OCI-M2 (cell line): ENCODE data around the gene MESP2.

Source experiments
- DNase-seq: peaks from one replicate; lab custom pipeline; 2025; ENCODE audit not compliant: unreplicated experiment; lab: John Stamatoyannopoulos, UW

MESP2 gene, protein sequence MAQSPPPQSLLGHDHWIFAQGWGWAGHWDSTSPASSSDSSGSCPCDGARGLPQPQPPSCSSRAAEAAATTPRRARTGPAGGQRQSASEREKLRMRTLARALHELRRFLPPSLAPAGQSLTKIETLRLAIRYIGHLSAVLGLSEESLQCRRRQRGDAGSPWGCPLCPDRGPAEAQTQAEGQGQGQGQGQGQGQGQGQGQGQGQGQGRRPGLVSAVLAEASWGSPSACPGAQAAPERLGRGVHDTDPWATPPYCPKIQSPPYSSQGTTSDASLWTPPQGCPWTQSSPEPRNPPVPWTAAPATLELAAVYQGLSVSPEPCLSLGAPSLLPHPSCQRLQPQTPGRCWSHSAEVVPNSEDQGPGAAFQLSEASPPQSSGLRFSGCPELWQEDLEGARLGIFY

DNA sequence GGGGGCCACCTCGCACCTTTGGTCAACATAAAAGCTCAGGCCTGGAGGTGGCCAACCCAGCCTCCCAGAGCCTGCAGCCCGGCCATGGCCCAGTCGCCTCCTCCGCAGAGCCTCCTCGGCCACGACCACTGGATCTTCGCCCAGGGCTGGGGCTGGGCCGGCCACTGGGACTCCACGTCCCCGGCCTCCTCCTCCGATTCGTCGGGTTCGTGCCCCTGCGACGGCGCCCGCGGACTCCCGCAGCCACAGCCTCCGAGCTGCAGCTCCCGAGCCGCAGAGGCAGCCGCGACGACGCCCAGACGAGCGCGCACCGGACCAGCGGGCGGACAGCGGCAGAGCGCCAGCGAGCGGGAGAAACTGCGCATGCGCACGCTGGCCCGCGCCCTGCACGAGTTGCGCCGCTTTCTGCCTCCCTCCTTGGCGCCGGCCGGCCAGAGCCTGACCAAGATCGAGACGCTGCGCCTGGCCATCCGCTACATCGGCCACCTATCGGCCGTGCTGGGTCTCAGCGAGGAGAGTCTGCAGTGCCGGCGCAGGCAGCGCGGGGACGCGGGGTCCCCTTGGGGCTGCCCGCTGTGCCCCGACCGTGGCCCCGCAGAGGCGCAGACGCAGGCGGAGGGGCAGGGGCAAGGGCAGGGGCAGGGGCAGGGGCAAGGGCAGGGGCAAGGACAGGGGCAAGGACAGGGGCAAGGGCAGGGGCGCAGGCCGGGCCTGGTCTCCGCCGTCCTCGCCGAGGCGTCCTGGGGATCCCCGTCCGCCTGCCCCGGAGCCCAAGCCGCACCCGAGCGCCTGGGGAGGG, at the start of gene MESP2:
Gene MESP2, plus strand, starts transcription at position 59 of the 799 bp plus-strand sequence. Its CDS starts 26 bp downstream, at position 85.
- no peak for DNase-seq

DNA sequence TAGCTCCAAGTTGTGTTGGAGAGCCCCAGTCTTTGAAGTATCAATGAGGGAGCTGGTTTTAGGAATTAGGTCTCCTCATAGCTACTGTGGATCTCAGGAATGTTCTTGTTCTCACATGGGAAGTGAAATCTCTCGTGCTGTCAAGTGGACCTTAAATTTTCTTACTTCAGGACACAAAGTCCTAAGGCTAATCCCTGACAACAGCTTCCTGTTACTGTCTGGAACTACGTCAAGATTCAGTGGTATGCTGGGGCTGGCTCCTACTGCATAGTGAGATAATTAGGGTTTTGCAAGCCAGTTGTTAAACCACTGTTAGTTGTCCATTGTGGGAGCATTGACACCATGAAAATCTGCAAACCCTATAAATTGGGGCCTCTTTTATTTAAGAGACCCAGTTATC, 47.9 kb upstream of the MESP2 start:
- DNase-seq = no peak

DNA sequence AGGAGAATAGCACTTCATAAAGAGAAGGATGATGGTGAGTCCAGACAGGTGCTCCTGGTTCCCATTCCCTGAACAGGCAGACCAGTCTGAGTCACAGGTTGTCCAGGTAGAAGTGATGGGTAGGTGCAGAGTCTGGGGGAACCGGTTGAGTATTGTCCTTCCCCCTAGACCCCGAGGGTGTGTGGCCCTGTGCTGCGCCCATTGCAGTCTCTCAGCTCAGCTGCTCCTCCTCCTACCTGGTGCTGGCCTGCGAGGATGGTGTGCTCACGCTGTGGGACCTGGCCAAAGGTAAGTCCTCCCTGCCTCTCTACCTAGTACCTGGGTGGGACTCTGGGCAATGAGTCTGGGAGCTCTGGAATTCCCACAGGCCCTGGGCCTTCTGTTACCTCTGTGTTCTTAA, 44.9 kb upstream of the MESP2 start:
- no peak for DNase-seq

DNA sequence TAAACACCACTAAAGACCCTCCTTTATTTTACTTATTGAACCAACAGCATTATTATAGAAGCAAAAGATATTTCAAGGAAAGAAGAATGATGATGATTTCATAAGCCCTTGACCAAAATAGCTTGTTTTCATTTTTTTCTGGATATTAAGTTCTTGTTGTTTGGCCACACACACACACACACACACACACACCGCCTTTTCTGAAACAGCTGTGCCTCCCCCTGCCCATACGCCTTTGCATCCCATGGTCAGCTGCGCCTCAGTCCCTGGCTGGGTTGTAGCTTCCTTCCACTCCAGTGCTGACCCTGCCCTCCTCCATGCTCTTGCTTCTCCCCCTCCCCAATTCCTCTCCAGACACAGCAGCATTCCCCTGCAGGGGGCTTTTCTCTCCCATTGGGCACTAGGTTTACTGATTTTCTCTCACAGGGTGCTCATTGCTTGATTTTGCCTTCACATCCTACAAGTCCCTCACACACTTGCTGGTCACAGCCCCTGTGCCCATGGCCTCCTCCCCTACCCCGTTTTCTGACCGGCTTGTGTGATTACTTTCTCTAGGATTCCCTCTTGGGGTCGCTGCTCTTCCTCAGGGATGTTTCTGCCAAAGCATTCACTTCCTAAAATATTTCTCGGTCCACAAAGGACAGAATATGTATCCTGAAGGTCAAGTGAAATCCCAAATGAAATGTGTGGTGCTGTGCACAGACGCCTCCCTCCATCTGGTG, 43.5 kb upstream of the MESP2 start:
- no peak for DNase-seq

DNA sequence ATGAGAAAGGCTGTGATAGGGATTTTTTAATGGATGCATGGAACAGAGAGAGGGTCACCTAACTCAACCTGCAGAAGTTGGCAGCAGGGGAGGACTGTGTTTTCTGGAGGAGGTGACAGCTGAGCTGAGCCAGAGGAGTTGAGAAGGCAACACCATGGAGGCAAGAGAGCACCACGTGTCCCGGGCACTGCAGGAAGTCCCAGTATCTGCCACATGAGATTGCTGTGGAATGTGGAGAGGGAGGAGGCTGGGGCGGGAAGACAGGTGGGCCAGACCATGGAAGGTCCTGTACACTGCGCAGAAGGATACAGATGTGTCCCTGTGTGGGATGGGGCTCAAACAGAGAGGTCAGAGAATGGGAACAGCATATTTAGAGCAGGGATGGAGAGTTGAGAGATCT, 40.4 kb upstream of the MESP2 start:
- DNase-seq = no peak

DNA sequence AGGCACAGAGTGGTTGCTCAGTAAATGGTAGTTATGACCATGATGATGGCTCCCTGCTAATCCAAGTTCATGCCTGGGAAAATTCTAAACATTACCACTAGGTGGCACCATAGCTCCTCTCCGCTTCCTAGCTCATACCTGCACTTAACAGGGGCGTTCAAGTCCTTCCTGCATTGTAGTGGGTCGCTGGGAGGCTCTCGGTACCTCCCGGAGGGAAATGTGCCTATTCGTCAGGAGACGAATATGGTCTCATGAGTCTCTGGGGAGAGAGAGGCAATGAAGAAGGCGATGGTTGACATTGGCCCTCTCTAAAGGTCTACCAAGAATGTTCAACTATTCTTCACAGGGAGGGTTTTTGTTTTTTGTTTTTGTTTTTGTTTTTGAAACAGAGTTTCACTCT, 36.0 kb upstream of the MESP2 start:
- DNase-seq = peak; percentile 10

DNA sequence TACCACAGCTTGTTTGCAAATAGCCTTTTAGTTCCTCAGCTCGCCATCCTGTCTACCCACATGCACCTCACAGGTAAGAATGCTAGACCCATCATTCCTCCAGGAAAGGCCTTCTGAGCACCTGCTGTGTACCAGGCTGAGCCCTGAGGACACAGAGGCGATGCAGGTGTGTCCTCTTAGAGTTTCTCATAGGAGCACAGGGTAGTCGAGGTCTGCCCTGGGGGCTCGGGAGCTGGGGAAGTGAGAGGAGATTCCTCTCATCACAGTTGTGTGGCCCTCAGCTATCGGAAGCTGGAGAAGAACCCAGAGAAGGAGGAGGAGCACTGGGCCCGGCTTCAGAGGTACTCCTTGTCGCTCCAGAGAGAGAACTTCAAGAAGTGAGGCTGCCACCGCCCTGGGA, 33.1 kb upstream of the MESP2 start:
- DNase-seq = no peak

DNA sequence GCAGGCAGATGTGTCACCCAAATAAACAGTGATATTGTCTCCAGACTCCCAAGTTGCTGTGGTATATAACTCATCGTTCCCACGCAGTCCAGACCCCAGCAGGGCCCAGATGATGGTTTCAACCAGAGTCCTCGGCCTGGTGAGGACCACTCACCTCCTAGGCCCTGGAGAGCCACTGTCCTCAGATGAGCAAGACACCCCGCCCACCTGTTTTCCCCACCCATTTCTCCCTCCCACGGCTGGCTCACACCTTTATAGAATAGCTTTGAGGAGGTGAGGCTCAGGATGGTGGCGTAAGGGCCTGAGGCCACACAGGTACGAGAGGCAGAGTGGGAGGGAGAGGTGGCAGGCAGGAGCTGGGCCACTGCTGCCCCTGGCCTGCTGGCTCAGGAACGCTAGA, 32.5 kb upstream of the MESP2 start:
- no peak for DNase-seq

DNA sequence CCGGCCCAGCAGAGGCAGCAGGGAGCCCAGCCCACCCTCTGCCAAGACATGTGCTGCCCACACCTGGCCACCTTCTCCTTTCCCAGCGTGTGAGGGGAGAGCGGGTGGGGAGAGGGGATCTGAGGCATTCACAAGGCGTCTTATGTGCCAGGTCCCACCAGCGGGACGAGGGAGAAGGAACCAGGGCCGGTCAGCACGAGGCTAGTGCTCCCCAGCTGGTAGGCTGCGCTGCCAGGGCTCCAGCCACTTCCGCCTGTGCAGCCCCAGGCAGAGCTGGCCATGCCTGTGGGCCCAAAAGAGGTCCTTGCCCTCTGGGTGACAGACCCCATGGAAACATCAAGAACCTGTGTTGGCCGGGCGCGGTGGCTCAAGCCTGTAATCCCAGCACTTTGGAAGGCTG, 31.0 kb upstream of the MESP2 start:
- no peak for DNase-seq

DNA sequence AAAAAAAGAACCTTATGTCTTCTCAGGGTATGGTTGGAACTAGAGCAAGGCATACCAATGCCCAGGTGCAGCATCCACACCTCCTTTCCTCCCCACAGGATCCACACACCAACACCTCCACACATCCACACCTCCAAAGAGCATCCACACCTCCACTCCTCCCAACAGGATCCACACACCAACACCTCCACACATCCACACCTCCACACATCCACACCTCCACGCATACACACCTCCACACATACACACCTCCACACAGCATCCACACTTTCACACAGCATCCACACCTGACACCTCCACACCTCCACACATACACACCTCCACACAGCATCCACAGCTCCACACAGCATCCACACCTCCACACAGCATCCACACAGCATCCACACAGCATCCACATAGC, 30.4 kb upstream of the MESP2 start:
- no peak for DNase-seq

DNA sequence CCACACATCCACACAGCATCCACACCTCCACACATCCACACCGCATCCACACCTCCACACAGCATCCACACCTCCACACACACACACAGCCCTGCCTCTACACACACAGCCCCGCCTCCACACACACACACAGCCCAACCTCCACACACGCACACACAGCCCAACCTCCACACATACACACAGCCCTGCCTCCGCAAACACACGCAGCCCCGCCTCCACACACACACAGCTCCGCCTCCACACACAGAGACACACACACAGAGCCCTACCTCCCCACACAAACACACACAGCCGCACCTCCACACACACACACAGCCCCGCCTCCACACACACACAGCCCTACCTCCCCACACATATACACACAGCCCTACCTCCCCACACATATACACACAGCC, 29.7 kb upstream of the MESP2 start:
- DNase-seq = no peak

DNA sequence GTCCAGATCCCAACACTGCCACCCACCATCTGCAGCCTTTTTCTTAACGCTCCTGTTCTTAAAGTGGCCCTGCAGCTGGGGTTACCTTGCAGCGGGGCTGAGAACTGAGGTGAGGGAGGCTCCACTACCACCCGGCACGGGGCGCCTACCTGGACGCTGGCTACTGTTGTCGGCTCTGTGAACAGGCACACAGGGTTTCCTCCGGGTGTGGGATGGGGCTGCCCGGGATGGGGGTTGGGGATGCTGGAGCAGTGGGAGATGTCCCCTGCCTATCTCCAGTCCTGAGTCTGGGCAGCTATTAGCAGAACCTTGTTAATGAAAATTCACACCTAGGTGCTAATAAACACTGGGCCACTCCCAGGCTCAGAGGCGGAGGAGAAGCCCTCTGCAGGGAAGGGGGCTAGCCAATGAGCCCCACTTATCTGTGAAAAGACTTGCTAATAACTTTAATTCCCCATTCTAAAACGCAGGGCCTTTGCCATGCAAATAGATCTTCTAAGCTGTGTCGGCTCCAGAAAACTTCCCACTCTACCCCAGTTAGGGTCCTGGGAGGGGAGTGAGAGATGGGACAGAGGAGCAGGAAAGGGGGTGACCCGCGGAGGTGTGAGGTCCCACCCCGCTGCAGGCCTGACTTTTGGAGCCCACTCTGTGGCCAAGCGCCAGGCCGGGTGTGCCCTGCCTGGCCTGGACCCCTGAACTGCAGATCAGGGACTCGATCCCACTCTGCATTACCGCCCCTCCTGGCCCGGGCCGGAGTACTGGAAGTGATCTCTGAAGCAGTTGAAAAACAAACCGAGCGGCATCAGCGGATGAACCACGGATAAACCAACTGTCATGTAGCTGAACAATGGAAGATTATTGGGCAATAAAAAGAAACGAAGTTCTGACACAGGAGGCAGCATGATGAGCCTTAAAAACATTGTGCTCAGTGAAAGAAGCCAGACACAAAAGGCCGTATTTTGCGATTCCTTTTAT, 28.1 kb upstream of the MESP2 start:
- no peak for DNase-seq

DNA sequence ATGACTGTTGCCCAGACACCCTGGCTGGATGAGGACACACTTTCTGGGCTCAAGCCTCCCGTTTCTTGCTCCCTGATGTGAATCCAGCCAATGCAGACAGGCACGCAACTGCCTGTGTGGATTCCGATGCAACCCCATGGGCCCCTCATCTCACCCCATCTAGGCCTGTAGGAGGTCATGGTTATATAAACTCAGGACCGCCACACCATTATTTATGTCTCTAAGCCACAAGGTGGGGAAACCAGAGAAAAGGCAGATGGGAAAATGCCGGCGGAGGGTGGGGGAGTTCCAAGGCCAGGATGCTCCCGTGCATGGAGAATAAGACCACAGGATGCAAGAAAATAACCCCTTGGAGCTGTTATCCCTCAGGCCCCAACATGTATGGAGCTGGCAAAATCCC, 27.1 kb upstream of the MESP2 start:
- no peak for DNase-seq

DNA sequence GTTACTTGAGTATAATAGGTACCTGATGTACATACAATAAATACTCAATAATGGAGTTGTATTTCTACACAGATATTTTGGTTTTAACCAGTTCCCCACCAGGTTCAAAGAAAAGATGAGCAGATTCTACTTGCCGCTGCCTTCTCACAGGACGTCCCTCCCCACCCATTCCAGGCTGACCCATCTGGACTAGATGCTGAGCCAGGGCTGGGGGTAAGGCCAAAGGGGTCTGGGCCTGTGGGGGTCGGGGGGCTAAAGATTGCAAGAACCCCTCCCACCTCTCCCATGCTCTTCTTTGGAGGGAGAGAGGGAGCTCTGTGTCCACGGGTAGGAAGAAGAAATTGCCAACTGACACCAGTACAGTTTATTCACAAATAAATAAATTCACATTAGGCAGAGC, 26.6 kb upstream of the MESP2 start:
- DNase-seq = no peak

DNA sequence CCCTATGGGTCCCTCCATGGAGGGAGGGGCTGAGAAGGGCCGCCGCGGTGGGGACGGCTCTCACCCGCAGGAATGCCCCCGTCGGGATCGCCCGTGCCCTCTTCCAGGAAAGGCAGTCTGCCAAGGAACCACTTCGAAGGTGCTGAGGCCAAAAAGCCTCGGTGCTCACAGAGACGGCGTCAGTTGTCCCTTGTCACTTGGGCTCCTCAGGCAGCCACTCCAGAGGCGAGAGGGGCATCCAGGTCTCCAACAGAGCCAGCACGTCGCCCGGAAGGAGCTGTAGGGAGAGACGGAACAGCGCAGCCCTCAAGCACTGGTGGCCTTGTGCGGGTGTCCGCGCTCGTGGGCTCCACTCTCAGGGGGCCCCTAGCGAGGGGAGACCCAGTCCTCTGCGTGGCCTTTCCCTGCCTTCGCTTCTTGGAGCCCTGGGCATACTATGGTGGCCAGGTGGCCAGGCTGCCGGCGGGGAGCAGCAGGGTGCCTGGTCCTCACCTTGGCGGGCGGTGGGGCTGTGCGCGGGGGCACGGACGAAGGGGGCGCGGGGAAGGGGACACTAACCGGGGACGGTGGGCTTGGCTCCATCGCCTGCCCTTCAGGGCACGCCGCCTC, 26.1 kb upstream of the MESP2 start:
- no peak for DNase-seq

DNA sequence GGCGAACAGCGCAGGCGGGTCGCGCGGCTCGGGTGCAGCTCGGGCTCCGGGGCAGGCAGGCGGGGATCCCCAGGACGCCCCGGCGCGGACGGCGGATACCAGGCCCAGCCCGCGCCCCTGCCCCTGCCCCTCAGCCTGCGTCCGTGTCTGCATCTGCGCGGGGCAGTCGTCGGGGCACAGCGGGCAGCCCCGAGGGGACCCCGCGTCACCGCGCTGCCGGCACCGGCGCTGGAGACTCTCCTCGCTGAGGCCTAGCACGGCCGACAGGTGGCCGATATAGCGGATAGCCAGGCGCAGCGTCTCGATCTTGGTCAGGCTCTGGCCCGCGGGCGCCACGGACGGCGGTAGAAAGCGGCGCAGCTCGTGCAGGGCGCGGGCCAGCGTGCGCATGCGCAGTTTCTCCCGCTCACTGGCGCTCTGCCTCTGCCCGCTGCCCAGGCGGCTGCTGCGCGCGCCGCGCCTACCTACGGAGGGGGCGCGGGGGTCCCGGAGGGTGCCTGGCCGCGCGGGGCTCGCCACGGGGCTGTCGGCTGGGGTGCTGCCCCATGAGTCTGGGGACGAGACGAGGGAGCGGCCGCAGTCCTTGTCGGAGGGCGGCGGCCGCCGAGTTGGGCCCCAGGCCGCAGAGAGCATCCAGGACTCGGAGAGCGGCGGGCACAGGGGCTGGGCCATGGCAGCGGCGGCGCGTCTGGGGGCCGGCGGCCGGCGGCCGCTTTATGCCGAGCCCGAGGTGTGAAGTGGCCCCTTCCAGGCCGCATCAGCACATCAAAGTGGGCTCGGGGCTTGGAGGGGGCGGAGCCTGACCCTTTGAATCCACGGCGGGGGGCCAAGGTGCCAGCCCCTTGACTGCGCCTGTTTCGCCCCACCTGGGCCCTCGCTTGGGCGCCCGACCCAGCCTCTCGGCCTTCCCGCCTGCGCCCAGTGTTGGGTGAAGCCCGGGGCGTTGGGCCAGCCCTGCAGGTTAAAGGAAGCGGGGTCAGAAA, 25.3 kb upstream of the MESP2 start, which contains the start of gene MESP1:
Gene MESP1, minus strand, starts transcription at position 690 of the 983 bp plus-strand sequence. Its CDS starts 18 bp downstream, at position 672.
- peak; percentile 16 for DNase-seq

DNA sequence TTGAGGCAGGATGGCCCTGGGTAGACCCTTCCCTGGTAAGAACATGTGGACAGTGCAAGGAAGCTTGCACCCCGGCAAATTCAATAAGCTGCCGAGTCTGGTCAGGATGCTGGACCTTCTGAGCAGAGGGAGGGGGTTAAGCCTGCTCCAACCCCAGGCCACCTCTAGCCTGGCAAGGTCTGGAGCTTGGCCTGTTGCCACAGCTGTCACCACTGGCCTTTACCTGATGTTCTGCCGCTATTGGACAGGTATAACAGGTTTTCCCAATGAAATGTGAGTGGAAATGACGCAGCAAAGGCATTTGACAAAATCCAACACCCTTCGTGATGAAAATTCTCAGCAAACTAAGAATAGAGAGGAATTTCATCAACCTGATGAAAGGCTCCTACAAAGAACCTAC, 24.4 kb upstream of the MESP2 start:
- no peak for DNase-seq

DNA sequence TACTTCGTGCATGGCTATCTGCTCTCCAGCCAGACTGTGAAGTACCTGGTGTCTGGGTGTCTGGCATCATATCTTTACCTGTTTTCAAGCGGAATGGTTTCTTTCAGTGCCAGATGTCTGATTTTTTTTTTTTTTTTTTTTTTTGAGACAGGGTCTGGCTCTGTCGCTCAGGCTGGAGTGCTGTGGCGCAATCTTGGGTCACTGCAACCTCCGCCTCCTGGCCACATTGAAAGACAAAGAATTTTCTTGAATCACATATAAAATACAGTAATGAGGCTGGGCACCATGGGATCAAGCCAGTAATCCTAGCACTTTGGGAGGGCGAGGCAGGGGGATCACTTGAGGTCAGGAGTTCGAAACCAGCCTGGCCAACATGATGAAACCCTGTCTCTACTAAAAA, 22.3 kb upstream of the MESP2 start:
- no peak for DNase-seq
